IMR-90 (cell line): ENCODE results near the gene ASIC2. TPM values are rescaled to one million over a fixed set of nuclear protein-coding genes. Genes with fewer than 3 reads are reported as not detected.

ENCODE experiments used
- ATAC-seq: fragments of 200-7000 bp; cut with Tn5 transposase; 2 replicates; pipeline ENCODE4 v1.9.1; 2020; ENCODE audit warnings: low read depth, mild to moderate bottlenecking, moderate library complexity
- BruUV-seq: library from RNA; stranded (reverse); fragments of 400-500 nt; replicated peaks from 2 replicates; lab custom pipeline; 2021; lab: Mats Ljungman, UMichigan
- CTCF ChIA-PET: fragments of 300-600 bp; formaldehyde crosslinking; extraction: SDS; loops from one replicate; lab custom pipeline; 2021; ENCODE audit warnings: antibody characterized with exemption; lab: Yijun Ruan, JAX
- POLR2A ChIA-PET: fragments of 300-600 bp; sonication (Branson Sonifier 250); formaldehyde crosslinking; loops from one replicate; lab custom pipeline; 2022; ENCODE audit warnings: antibody characterized with exemption; ENCODE audit not compliant: unreplicated experiment; lab: Charles Lee
- DNase-seq: peaks from one replicate; pipeline ENCODE4 v3.0.0; 2013
- H2AFZ ChIP-seq: replicated peaks from 2 replicates; pipeline ENCODE3; 2013; ENCODE audit warnings: low read length, mild to moderate bottlenecking; ENCODE audit not compliant: poor library complexity
- H2AK5ac ChIP-seq: 2 replicates; pipeline ENCODE4 v1.6.1; 2013; ENCODE audit warnings: low read depth, low read length, inconsistent platforms
- H2AK9ac ChIP-seq: replicated peaks from 2 replicates; pipeline ENCODE3; 2013; ENCODE audit warnings: mild to moderate bottlenecking, low read depth, low read length, moderate library complexity; ENCODE audit not compliant: poor library complexity
- H2BK120ac ChIP-seq: 2 replicates; pipeline ENCODE4 v1.6.1; 2013; ENCODE audit warnings: low read depth, low read length, inconsistent platforms
- H2BK15ac ChIP-seq: 3 replicates; pipeline ENCODE4 v1.6.1; 2013; ENCODE audit warnings: low read depth, low read length, inconsistent platforms
- H2BK20ac ChIP-seq: 2 replicates; pipeline ENCODE4 v1.6.1; 2013; ENCODE audit warnings: low read depth, mild to moderate bottlenecking, inconsistent platforms, low read length, moderate library complexity
- H2BK5ac ChIP-seq: 2 replicates; pipeline ENCODE4 v1.6.1; 2013; ENCODE audit warnings: mild to moderate bottlenecking, low read depth, low read length, inconsistent platforms; ENCODE audit not compliant: poor library complexity, severe bottlenecking
- H3K14ac ChIP-seq: replicated peaks from 2 replicates; pipeline ENCODE4 v1.6.1; 2013; ENCODE audit warnings: low read depth, low read length, inconsistent platforms
- H3K18ac ChIP-seq: 2 replicates; pipeline ENCODE4 v1.6.1; 2013; ENCODE audit warnings: low read depth, low read length, control low read depth
- H3K23ac ChIP-seq: 2 replicates; pipeline ENCODE4 v1.6.1; 2013; ENCODE audit warnings: low read depth, low read length, inconsistent platforms
- H3K27ac ChIP-seq: 2 replicates; pipeline ENCODE4 v1.5.1; 2013; ENCODE audit warnings: mild to moderate bottlenecking, control low read depth, low read length; ENCODE audit not compliant: insufficient read depth
- H3K27me3 ChIP-seq: 2 replicates; pipeline ENCODE4 v1.6.1; 2013; ENCODE audit warnings: low read length; ENCODE audit not compliant: control insufficient read depth, insufficient read depth
- H3K36me3 ChIP-seq: 2 replicates; pipeline ENCODE4 v1.6.1; 2013; ENCODE audit warnings: low read length, mixed read lengths; ENCODE audit not compliant: control insufficient read depth, insufficient read depth
- H3K4ac ChIP-seq: 2 replicates; pipeline ENCODE4 v1.6.1; 2013; ENCODE audit warnings: low read depth, low read length, inconsistent platforms
- H3K4me1 ChIP-seq: 2 replicates; pipeline ENCODE4 v1.6.1; 2013; ENCODE audit warnings: low read length, mixed read lengths; ENCODE audit not compliant: control insufficient read depth, insufficient read depth
- H3K4me2 ChIP-seq: 2 replicates; pipeline ENCODE4 v1.6.1; 2013; ENCODE audit warnings: low read depth, mild to moderate bottlenecking, control low read depth, low read length, moderate library complexity
- H3K4me3 ChIP-seq: 2 replicates; pipeline ENCODE4 v1.5.1; 2013; ENCODE audit warnings: low read depth, mild to moderate bottlenecking, control low read depth, low read length, moderate library complexity; ENCODE audit not compliant: insufficient read depth
- H3K56ac ChIP-seq: 2 replicates; pipeline ENCODE4 v1.6.1; 2013; ENCODE audit warnings: low read length, inconsistent platforms; ENCODE audit not compliant: insufficient read depth; ENCODE audit errors: extremely low read depth
- H3K79me1 ChIP-seq, 2 experiments: 2 replicates each; pipeline ENCODE4 v1.6.1; 2013; ENCODE audit warnings: low read length in 2 of 2, inconsistent platforms in 1 of 2, low read depth in 1 of 2
- H3K9ac ChIP-seq: 2 replicates; pipeline ENCODE4 v1.6.1; 2013; ENCODE audit warnings: low read depth, low read length, control low read depth
- H3K9me1 ChIP-seq: 2 replicates; pipeline ENCODE4 v1.6.1; 2013; ENCODE audit warnings: low read length, inconsistent platforms; ENCODE audit not compliant: insufficient read depth
- H3K9me3 ChIP-seq: 2 replicates; pipeline ENCODE4 v1.6.1; 2013; ENCODE audit warnings: low read length; ENCODE audit not compliant: control insufficient read depth, insufficient read depth
- H4K20me1 ChIP-seq: 2 replicates; pipeline ENCODE4 v1.6.1; 2013; ENCODE audit warnings: low read length, inconsistent platforms; ENCODE audit not compliant: insufficient read depth
- H4K5ac ChIP-seq: 2 replicates; pipeline ENCODE4 v1.6.1; 2013; ENCODE audit warnings: mild to moderate bottlenecking, low read depth, low read length, control low read depth
- H4K8ac ChIP-seq, 2 experiments: 2 replicates each; pipeline ENCODE4 v1.6.1; 2013; ENCODE audit warnings: low read depth in 2 of 2, low read length in 2 of 2, control low read depth in 1 of 2, inconsistent platforms in 1 of 2
- H4K91ac ChIP-seq: 2 replicates; pipeline ENCODE4 v1.6.1; 2013; ENCODE audit warnings: low read depth, low read length, inconsistent platforms; ENCODE audit not compliant: insufficient read depth
- BHLHE40 ChIP-seq: fragments of 150-350 bp; IDR thresholded peaks from 2 replicates; pipeline ENCODE4 v1.6.1; 2016; ENCODE audit warnings: mild to moderate bottlenecking, low read depth, low read length
- CEBPB ChIP-seq: IDR thresholded peaks from 2 replicates; pipeline ENCODE4 v1.6.1; 2012; ENCODE audit warnings: low read depth, low read length, improper control_type of control experiment
- CHD1 ChIP-seq: IDR thresholded peaks from 2 replicates; pipeline ENCODE4 v1.6.1; 2012; ENCODE audit warnings: low read depth, low read length, improper control_type of control experiment
- ELK1 ChIP-seq: fragments of 150-350 bp; IDR thresholded peaks from 2 replicates; pipeline ENCODE4 v1.6.1; 2016; ENCODE audit warnings: low read depth, mild to moderate bottlenecking, low read length, moderate library complexity, borderline replicate concordance
- FOS ChIP-seq: fragments of 150-350 bp; IDR thresholded peaks from 2 replicates; pipeline ENCODE4 v1.6.1; 2016; ENCODE audit warnings: low read depth, low read length
- MAZ ChIP-seq: IDR thresholded peaks from 2 replicates; pipeline ENCODE4 v1.6.1; 2012; ENCODE audit warnings: low read depth, mild to moderate bottlenecking, low read length, improper control_type of control experiment, moderate library complexity, borderline replicate concordance
- MXI1 ChIP-seq: IDR thresholded peaks from 2 replicates; pipeline ENCODE4 v1.6.1; 2012; ENCODE audit warnings: low read depth, mild to moderate bottlenecking, low read length, moderate library complexity, borderline replicate concordance
- NFE2L2 ChIP-seq: fragments of 150-350 bp; IDR thresholded peaks from 2 replicates; pipeline ENCODE4 v1.6.1; 2016; ENCODE audit warnings: low read depth, mild to moderate bottlenecking, low read length
- POLR2A ChIP-seq: IDR thresholded peaks from 2 replicates; pipeline ENCODE4 v1.6.1; 2012; ENCODE audit warnings: mild to moderate bottlenecking, low read depth, low read length
- RAD21 ChIP-seq: IDR thresholded peaks from 2 replicates; pipeline ENCODE4 v1.6.1; 2012; ENCODE audit warnings: low read length, improper control_type of control experiment
- RCOR1 ChIP-seq: IDR thresholded peaks from 2 replicates; pipeline ENCODE4 v1.6.1; 2012; ENCODE audit warnings: mild to moderate bottlenecking, low read length, improper control_type of control experiment; ENCODE audit not compliant: insufficient replicate concordance
- RFX5 ChIP-seq: IDR thresholded peaks from 2 replicates; pipeline ENCODE4 v1.8.0; 2012; ENCODE audit warnings: low read depth, mild to moderate bottlenecking, low read length, moderate library complexity
- SMC3 ChIP-seq: fragments of 150-350 bp; IDR thresholded peaks from 2 replicates; pipeline ENCODE4 v1.6.1; 2016; ENCODE audit warnings: low read depth, mild to moderate bottlenecking, antibody characterized with exemption, low read length, moderate library complexity
- WGBS, 2 experiments: methylation state at CpG; one replicate each; pipeline versions ENCODE4 v1.1.5 to v1.1.7; 2013; ENCODE audit warnings: missing lambda C conversion rate in 2 of 2; ENCODE audit not compliant: insufficient read length in 1 of 2; ENCODE audit errors: extremely low coverage in 2 of 2; 5-methylcytosine and 5-hydroxymethylcytosine counted together
- dilution Hi-C: fragments of 300-500 bp; cut with HindIII; formaldehyde crosslinking; loops from one replicate; pipeline ENCODE4 v1.14.3; 2018; ENCODE audit warnings: low sequenced_read_pairs; ENCODE audit not compliant: unreplicated experiment
- in situ Hi-C: fragments of 300-500 bp; cut with MboI; formaldehyde crosslinking; loops from 3 replicates; pipeline ENCODE4 v1.14.3; 2019; ENCODE audit warnings: low sequenced_read_pairs, inconsistent platforms, mixed read lengths
- intact Hi-C: fragments of 100-400 bp; cut with micrococcal nuclease; formaldehyde crosslinking; loops from 2 replicates; pipeline ENCODE4 v1.10.0; 2022
- polyA plus RNA-seq, 3 experiments: library from polyadenylated mRNA; depleted of rRNA; stranded (reverse); fragments of >200 nt; gene quantifications; 2 replicates each; pipeline ENCODE4 v1.2.3, GENCODE V29; 2012; ENCODE audit warnings: low replicate concordance in 1 of 3
- total RNA-seq: library from RNA; depleted of rRNA; stranded (reverse); fragments of >200 nt; gene quantifications from 2 replicates; pipeline ENCODE4 v1.2.3, GENCODE V29; 2012
- TF ChIP-seq, protein P1 (sequence below): conservative IDR thresholded peaks from 2 replicates; pipeline ENCODE4 v1.5.1; 2012; ENCODE audit warnings: mild to moderate bottlenecking, low read depth, low read length, improper control_type of control experiment

Gene ASIC2
- total and polyA plus RNA-seq, 2 of the 4 experiments (the other 2 are of a cell fraction), result under 0.01 to 0.15 TPM

DNA sequence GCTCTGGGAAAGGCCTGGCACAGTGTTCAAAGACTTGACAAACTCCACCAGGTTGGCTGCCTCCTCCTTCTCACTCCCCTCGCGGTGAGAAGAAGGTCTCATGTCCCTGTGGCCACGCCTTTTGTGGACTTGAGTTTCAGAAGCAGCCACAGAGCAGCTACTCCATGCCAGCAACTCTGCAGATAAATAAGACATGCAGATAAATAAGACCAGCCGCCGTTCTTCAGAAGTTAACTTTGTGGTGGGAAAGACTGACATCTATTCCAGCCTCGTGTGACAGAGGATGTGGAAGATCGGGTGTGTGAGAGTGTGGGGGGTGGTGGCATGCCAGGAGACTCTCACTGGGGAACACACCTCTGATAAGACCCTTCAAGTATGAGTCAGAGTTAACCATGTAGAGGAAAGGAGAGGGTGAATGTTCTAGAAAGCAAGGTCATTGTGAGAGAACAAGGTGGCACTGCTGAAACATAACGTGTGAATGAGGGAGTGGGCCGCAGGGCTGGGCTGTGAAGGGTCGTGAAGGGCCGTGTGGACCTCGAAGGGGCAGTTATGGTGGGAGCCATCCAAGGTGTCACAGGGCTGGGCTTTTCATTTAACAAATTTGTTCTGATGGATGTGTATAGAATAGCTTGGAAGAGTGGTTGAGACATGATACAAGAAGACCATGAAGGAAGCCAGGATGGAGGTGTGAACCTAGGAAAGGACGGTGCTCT lies 300.6 kb downstream of the ASIC2 start (continued):
- no peak for TF ChIP-seq BHLHE40

GRCh38 chr17:32988481-32989101 lies 304.5 kb downstream of the ASIC2 start:
- BruUV-seq, result no TSS peak
- Histone ChIP-seq H3K14ac (no peak overlapping the region), H4K20me1 (no peaks in the 10 kb centered on the region; the same call in 1 of the 2 replicates), H2AK9ac (no peak overlapping the region), H3K79me1 (no peaks in the 10 kb centered on the region), H3K9me3 (0 out of 2 replicates have a peak, but pooled peaks cover 3% of the 10 kb centered on the region), H3K4me2 (no peak overlapping the region), H3K36me3 (no peaks in the 10 kb centered on the region), H2AFZ (no peak overlapping the region), H4K5ac (no peak overlapping the region), H3K23ac (no peak overlapping the region), H3K4me1 (no peaks in the 10 kb centered on the region), H4K91ac (no peak overlapping the region), H3K9me1 (no peaks in the 10 kb centered on the region), H3K4ac (no peak overlapping the region), H3K9ac (no peak overlapping the region), H2BK20ac (no peak overlapping the region), H2BK15ac (no peak overlapping the region), H3K4me3 (no peak overlapping the region), H3K27me3 (peaks cover 2% of the 10 kb centered on the region; the same call in 1 of the 2 replicates), H3K56ac (no peak overlapping the region), H3K27ac (no peak overlapping the region), H4K8ac (no peak overlapping the region), H2AK5ac (no peak overlapping the region), H2BK5ac (no peak overlapping the region), H3K18ac (no peak overlapping the region), H2BK120ac (no peak overlapping the region)
- in situ Hi-C loops (no loop called here), intact Hi-C loops (no loop called here), dilution Hi-C loops (no loop called here)
- CTCF ChIA-PET, result no interaction called here
- no CpG with 5 or more reads among the region's 3 CpGs for WGBS, 2 experiments
- no peak for ATAC-seq
- POLR2A ChIA-PET, result no interaction called here
- no peak for DNase-seq
- TF ChIP-seq FOS (no peak), SMC3 (no peak), RAD21 (no peak), CHD1 (no peak), RFX5 (no peak), POLR2A (no peak), NFE2L2 (no peak), BHLHE40 (no peak), MXI1 (no peak), ELK1 (no peak), CEBPB (no peak), RCOR1 (no peak), MAZ (no peak)
- TF ChIP-seq, protein P1, sequence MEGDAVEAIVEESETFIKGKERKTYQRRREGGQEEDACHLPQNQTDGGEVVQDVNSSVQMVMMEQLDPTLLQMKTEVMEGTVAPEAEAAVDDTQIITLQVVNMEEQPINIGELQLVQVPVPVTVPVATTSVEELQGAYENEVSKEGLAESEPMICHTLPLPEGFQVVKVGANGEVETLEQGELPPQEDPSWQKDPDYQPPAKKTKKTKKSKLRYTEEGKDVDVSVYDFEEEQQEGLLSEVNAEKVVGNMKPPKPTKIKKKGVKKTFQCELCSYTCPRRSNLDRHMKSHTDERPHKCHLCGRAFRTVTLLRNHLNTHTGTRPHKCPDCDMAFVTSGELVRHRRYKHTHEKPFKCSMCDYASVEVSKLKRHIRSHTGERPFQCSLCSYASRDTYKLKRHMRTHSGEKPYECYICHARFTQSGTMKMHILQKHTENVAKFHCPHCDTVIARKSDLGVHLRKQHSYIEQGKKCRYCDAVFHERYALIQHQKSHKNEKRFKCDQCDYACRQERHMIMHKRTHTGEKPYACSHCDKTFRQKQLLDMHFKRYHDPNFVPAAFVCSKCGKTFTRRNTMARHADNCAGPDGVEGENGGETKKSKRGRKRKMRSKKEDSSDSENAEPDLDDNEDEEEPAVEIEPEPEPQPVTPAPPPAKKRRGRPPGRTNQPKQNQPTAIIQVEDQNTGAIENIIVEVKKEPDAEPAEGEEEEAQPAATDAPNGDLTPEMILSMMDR, result no peak
